Stimulated activated CD4-positive, alpha-beta T cell treated with anti-CD3 and anti-CD28 coated beads, Interleukin-1b, Interleukin-23, amount 100 ng/mL, for 4 hours (primary cell): ENCODE measurements around the gene ROR1.

Experiments used
- DNase-seq, 2 donors: peaks; one replicate each; pipeline ENCODE4 v3.0.0-alpha.2; 2020; ENCODE audit warnings: low read depth in 2 of 2

The ROR1 gene

DNA sequence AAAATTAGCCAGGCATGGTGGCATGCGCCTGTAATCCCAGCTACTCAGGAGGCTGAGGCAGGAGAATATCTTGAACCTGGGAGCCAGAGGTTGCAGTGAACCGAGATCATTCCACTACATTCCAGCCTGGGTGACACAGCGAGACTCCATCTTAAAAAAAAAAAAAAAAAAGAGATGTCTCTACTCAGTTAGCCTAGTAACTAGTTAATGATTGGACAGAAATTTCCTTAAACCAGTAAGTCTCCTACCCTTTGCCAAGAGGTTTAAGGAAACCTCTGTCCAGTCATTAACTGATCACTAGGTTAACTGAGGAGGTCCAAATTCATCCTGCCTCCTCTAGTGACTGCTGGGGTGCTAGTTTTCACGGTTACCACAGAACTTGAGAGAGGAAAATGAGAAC, 285.7 kb downstream of the ROR1 start:
- DNase-seq, result no peak

DNA sequence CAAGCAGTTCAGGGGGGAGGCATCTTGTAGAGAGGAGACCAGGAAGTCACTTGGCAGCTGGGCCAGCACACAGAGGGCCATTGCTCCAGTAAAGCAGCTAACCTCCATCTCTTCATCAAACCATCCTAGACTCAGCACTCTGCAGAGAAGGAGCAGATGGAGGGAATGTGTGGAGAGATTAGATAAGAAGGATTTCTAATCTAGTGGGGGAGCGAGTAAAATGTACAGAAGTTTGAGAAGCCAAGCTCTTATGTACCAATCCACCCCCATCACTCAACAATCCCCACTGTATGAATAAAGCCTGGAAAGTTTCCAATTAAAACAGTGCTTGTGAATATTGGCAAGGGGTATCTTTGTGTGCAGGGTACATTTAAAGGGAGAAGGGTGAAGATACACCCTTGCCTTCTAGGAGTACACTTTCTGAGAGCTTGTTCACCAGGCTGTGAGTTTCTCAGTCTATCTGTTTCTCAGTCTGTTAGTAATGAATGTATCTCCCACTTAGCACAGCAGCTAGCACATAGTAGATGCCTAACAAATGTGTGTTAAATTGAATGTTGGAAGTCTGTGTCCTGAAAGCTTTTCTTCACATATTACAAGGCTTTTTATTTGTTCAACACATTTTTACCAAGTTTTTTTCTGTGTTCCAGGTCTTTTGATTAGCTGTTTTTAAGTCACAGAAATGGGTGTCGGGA, 286.9 kb downstream of the ROR1 start:
- no peak for DNase-seq

- DNase-seq, result no peak
Observed at GRCh38 chr1:64061430-64062104, 287.8 kb downstream of the ROR1 start.

DNA sequence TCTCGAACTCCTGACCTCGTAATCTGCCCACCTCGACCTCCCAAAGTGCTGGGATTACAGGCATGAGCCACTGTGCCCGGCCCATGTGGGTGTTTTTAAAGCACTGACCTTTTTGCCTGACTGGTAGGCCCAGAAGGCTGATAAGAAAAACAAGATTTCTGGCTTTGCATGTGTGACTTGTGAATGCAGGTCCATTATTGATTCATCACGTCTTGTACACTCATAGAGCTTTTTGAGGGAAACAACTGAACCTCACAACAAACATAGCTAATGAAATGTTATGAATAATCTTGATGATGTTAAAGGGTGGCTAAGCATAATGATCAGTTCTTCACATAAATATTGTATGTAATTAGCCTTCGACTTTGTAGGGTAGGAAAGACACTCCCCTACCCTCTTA, 288.7 kb downstream of the ROR1 start:
- DNase-seq, result no peak

- DNase-seq, result no peak
Observed at GRCh38 chr1:64062941-64063581, 289.2 kb downstream of the ROR1 start.

GRCh38 chr1:64065571-64065970, 291.8 kb downstream of the ROR1 start:
- no peak for DNase-seq

DNA sequence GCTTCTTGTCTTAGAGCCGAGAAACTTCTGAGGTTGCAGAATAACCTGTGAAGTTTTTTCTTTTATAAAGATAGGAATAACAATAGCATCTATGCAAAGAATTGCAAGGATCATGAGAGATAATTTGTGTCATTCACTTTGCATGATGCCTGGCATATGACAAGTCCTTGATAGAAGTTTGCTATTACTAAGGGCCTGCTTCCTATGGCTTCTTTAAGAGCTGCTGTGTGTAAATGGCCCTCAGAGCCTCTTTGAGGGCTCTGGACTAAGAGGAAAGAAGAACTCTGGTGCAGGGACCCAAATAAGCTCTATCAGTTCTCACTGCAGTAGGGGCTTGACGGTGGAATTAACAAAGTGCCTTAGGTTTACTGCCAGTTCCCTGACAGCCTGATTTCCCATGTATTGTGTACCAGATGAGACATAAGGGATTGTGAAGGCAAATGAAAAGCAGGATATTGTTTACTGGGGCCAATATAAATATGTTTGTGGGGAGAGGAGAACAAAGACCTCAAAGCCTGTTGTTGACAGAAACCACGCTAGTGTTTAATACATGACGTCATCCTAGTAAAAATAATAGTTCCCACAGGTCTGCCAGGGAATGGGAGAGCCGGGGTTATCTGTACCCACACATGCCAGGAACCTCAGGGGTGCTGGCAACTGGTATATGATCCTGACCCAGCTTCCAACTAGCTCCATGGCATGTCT, 298.4 kb downstream of the ROR1 start:
- DNase-seq, result no peak

DNA sequence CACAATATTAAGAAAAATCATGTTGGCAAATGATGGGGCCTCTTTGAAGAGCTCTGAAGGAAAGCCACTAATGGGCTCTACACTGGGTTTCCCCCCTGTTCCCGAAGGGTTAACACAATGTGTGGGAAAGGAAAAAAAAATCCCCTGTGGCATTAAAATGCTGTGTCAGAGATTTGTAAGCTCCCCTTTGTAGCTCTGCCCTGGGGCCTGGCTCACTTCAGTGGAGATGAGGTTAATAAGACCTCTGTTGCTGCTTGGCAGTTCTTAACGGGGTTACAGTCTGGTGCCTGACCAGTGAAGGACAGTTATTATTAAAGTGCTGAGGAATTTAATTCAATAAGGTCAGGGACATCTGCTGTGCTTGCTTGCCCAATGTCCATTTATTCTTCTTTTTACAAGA, 299.9 kb downstream of the ROR1 start:
- no peak for DNase-seq

DNA sequence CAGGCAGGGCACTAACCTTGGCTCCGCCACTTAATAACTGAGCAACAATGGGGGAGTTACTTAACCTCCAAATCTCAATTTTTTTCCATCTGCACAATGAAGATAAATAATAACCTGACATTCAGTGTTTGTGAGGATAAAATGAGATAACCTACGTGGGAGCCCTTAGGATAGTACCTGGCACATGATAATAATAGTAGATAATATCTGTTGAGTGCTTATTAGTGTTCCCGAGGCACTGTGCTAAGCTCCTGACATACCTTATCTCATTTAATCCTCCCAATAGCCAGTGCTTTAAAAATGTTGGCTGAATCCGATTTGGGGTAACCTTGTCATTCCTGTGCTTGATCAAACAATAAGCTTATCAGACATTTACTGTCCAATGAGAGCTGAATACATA, 300.9 kb downstream of the ROR1 start:
- DNase-seq, result no peak

GRCh38 chr1:64077281-64077940, 303.6 kb downstream of the ROR1 start:
- no peak for DNase-seq

- no peak for DNase-seq
Observed at GRCh38 chr1:64080941-64081562, 307.2 kb downstream of the ROR1 start.

GRCh38 chr1:64082459-64082858, 308.6 kb downstream of the ROR1 start:
- no peak for DNase-seq

DNA sequence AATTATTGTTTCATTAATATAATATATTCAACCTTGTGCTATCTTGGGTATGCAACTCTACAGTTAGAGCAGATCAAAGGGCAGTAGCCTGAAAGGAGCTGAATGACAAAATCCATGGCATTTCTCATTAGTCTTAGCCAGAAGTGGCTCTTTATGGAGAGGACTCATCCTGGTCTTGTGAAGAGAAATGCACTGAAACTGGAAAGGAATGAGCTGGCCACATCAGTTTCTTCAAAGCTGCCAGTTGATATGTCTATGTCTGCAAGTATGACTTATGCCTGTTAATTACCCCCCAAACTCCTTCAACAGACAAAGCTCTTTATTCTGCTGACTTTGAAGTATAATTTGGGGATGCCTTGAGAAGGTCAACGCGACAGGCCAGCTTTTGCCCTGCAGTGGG, 310.6 kb downstream of the ROR1 start:
- no peak for DNase-seq

- DNase-seq, result no peak
Observed at GRCh38 chr1:64087768-64088167, 314.0 kb downstream of the ROR1 start.

GRCh38 chr1:64090436-64090835, 316.6 kb downstream of the ROR1 start:
- no peak for DNase-seq

GRCh38 chr1:64092851-64093371, 319.1 kb downstream of the ROR1 start:
- no peak for DNase-seq

GRCh38 chr1:64093941-64094340, 320.1 kb downstream of the ROR1 start:
- no peak for DNase-seq

DNA sequence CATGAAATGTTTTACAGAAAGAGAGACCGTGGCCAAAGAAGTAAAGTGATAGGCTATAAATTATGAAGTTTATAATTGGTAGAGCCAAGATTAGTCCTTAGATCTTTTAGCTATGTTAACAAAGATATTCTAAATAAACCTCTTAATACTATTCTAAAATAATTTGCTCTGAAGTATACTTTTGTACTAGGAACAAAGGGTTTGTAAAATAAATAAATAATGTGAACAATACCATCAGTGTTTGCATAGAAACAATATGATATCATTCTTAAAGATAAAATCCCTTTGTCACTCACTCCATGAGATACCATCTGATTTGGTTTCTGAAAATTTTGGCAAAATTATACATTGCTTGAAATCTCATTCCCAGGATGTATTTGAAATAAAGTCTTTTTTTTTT, 322.0 kb downstream of the ROR1 start:
- DNase-seq, result no peak

- DNase-seq, result no peak
Observed at GRCh38 chr1:64097859-64098258, 324.0 kb downstream of the ROR1 start.

DNA sequence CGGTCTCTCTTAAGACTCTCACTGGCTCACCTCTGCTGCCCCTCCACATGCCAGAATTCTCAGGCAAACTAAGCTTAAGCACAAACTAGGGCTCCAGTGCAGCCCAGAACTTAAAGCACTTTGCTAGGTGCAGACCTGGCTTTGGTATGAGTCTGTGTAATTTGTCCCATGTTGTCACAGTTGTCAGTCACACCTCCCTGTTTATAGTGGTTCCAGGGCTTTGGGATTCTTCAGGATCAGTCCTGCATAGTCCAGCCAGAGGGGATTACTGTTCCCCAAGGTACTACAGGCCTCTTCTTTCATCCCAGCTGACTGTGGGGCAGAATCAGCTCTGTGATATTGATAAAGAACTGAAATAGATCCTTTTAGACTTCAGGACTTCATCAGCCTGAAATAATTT, 324.6 kb downstream of the ROR1 start:
- no peak for DNase-seq

DNA sequence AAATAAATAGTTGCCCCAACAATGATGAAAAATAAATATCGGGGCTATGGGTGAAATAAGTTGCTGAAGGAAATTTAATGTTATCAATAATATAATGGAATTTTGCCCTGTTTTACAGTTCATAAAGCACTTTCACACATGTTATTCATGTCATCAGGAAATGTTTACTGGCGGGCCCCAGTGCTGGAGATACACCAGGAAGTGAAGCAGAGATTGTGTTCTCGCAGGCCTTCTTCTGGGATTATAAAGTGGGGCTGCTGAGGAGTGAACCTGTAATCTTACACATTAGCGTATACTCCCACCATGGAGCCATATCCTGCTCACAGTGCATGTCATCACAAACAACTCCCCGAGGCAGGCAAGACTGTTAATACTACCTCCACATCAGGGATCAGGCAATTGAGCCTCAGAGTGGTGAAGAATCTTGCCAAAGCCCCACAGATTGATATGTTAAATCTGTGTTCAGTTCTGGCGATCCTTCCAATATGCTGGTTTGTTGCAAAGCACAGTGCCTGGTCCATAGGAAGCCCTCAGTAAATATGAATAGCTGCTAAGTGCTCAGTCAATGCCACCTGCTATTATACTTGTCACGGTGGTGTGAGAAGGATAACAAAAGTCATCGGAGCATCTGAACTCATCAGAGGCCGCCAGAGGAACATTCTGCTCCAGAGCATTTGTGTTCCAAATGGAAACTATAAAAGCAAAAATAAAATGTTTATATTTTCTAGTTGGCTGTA, 325.2 kb downstream of the ROR1 start:
- DNase-seq, result no peak
